ENCODE data around the gene GYG2.
"Not testable (repeated sequence)": the region's sequence is repeated elsewhere in the genome, so short reads cannot be mapped to it uniquely, and the experiment has no call there.

Gene GYG2

GRCh38 chrX:2785538-2785937 lies 43.2 kb upstream of the GYG2 start:
- Histone ChIP-seq H3K27me3 (ENCODE audit: insufficient read depth, insufficient read length) (no peaks in the 10 kb centered on the region), H3K9me3 (ENCODE audit: insufficient read depth, low read length) (no peaks in the 10 kb centered on the region), H3K4me3 (ENCODE audit: insufficient read length, low read depth) (no peak overlapping the region), H3K9ac (ENCODE audit: insufficient read length, low read depth) (no peak overlapping the region), H3K36me3 (ENCODE audit: insufficient read depth, insufficient read length, low read length) (no peaks in the 10 kb centered on the region), H3K4me1 (ENCODE audit: insufficient read depth, insufficient read length) (no peaks in the 10 kb centered on the region)
- no peak for DNase-seq (ENCODE audit: low read depth, low spot score)
- TF ChIP-seq ZNF274 (IDR thresholded peaks at IDR 0.05; ENCODE audit: low read depth, low read length), result no peak
- TF ChIP-seq SUZ12 (IDR thresholded peaks at IDR 0.05; ENCODE audit: extremely low read depth, insufficient read depth, insufficient read length), result no peak
- no peak for TF ChIP-seq YY1 (IDR thresholded peaks at IDR 0.05; ENCODE audit: insufficient read depth, insufficient read length)

DNA sequence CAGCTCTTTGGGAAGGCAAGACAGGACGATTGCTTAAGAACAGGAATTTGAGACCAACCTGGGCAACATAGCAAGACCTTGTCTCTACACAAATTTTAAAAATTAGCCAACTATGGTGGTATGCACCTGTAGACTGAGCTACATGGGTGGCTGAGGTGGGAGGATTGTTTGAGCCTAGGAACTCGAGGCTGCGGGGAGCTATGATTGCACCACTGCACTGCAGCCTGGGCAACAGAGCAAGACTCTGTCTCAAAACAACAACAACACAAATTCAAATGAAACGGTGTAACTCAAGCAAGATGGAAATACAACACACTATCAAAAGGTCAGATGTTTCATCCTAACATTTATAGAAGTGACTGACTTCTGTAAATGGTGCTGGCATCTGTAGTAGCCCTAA lies 39.8 kb upstream of the GYG2 start:
- DNase-seq (ENCODE audit: low read depth, low spot score), result no peak
- Histone ChIP-seq H3K36me3 (ENCODE audit: insufficient read depth, insufficient read length, low read length) (no peaks in the 10 kb centered on the region), H3K9me3 (ENCODE audit: insufficient read depth, low read length) (no peaks in the 10 kb centered on the region), H3K4me1 (ENCODE audit: insufficient read depth, insufficient read length) (no peaks in the 10 kb centered on the region), H3K4me3 (ENCODE audit: insufficient read length, low read depth) (no peak overlapping the region), H3K9ac (ENCODE audit: insufficient read length, low read depth) (no peak overlapping the region), H3K27me3 (ENCODE audit: insufficient read depth, insufficient read length) (no peaks in the 10 kb centered on the region)
- no peak for TF ChIP-seq YY1 (IDR thresholded peaks at IDR 0.05; ENCODE audit: insufficient read depth, insufficient read length)
- no peak for TF ChIP-seq SUZ12 (IDR thresholded peaks at IDR 0.05; ENCODE audit: extremely low read depth, insufficient read depth, insufficient read length)
- TF ChIP-seq ZNF274 (IDR thresholded peaks at IDR 0.05; ENCODE audit: low read depth, low read length), result no peak

DNA sequence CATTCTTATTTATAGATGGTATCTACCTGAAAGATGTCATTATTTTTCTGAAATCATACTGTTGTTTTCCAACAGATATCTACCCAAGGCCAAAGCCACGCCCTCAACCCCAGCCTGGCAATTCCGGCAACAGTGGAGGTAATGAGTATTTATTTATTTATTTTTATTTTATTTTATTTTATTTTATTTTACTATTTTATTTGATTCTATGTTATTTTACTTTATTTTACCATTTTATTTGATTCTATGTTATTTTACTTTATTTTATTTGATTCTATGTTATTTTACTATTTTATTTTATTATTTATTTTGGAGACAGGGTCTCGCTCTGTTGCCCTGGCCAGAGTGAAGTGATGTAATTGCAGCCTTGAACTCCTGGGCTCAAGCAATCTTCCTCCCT lies 39.2 kb upstream of the GYG2 start:
- no peaks in the 10 kb centered on the region for H3K27me3 ChIP-seq (ENCODE audit: insufficient read depth, insufficient read length)
- no peak for DNase-seq (ENCODE audit: low read depth, low spot score)
- H3K9me3 ChIP-seq (ENCODE audit: insufficient read depth, low read length), result no peaks in the 10 kb centered on the region
- no peak overlapping the region for H3K9ac ChIP-seq (ENCODE audit: insufficient read length, low read depth)
- TF ChIP-seq SUZ12 (IDR thresholded peaks at IDR 0.05; ENCODE audit: extremely low read depth, insufficient read depth, insufficient read length) (no peak), ZNF274 (IDR thresholded peaks at IDR 0.05; ENCODE audit: low read depth, low read length) (no peak), YY1 (IDR thresholded peaks at IDR 0.05; ENCODE audit: insufficient read depth, insufficient read length) (no peak)
- H3K4me3 ChIP-seq (ENCODE audit: insufficient read length, low read depth), result no peak overlapping the region
- no peaks in the 10 kb centered on the region for H3K4me1 ChIP-seq (ENCODE audit: insufficient read depth, insufficient read length)
- no peaks in the 10 kb centered on the region for H3K36me3 ChIP-seq (ENCODE audit: insufficient read depth, insufficient read length, low read length)

DNA sequence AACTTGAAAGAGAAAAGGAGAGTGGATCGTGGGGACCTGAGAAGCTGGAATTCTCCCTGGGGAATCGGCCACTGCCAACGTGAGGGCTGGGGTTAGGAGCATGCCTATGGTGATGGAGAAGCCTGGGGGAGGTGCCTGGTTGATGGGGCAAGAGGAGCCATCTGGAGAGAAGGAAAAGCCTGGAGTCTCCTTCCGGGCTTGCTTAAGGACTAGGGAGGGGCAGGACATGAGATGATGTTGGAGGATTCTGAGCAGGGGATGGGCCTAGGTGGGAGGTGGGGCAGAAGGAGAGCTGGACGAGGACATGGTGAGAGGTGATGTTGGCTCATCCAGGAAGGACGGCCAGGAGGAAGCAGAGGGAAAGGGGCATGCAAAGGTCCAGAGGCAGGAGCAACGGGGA lies 35.0 kb upstream of the GYG2 start:
- no peak for DNase-seq (ENCODE audit: low read depth, low spot score)
- Histone ChIP-seq H3K27me3 (ENCODE audit: insufficient read depth, insufficient read length) (no peaks in the 10 kb centered on the region), H3K9ac (ENCODE audit: insufficient read length, low read depth) (no peak overlapping the region), H3K4me3 (ENCODE audit: insufficient read length, low read depth) (no peak overlapping the region), H3K4me1 (ENCODE audit: insufficient read depth, insufficient read length) (no peaks in the 10 kb centered on the region), H3K36me3 (ENCODE audit: insufficient read depth, insufficient read length, low read length) (no peaks in the 10 kb centered on the region), H3K9me3 (ENCODE audit: insufficient read depth, low read length) (no peaks in the 10 kb centered on the region)
- TF ChIP-seq YY1 (IDR thresholded peaks at IDR 0.05; ENCODE audit: insufficient read depth, insufficient read length), result no peak
- no peak for TF ChIP-seq SUZ12 (IDR thresholded peaks at IDR 0.05; ENCODE audit: extremely low read depth, insufficient read depth, insufficient read length)
- TF ChIP-seq ZNF274 (IDR thresholded peaks at IDR 0.05; ENCODE audit: low read depth, low read length), result no peak

- no peak overlapping the region for H3K4me3 ChIP-seq (ENCODE audit: insufficient read length, low read depth)
- H3K4me1 ChIP-seq (ENCODE audit: insufficient read depth, insufficient read length), result no peaks in the 10 kb centered on the region
- no peaks in the 10 kb centered on the region for H3K9me3 ChIP-seq (ENCODE audit: insufficient read depth, low read length)
- no peaks in the 10 kb centered on the region for H3K36me3 ChIP-seq (ENCODE audit: insufficient read depth, insufficient read length, low read length)
- TF ChIP-seq ZNF274 (IDR thresholded peaks at IDR 0.05; ENCODE audit: low read depth, low read length) (no peak), SUZ12 (IDR thresholded peaks at IDR 0.05; ENCODE audit: extremely low read depth, insufficient read depth, insufficient read length) (no peak)
- DNase-seq (ENCODE audit: low read depth, low spot score), result no peak
- H3K27me3 ChIP-seq (ENCODE audit: insufficient read depth, insufficient read length), result no peaks in the 10 kb centered on the region
- H3K9ac ChIP-seq (ENCODE audit: insufficient read length, low read depth), result no peak overlapping the region
Measured at GRCh38 chrX:2794336-2794735, 34.4 kb upstream of the GYG2 start.

DNA sequence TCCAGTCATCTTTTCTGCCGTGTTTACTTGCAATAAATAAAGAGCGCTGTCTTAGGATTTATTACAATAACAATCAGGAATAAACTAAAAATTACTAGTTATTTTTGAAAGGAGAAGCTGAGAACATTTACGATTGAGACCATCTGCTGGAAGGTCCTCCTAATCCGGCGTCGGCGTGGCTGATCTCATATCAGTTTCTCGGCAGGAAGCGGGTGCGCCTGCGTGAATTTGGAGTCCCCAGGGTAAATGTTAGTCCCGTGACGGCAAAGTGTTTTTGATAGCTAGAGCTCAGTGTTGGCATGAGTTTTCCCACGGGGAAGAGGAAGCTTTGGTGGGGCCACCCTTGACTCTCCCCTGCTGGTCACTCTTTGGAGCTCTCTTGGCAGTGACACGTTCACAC lies 31.9 kb upstream of the GYG2 start:
- not testable (repeated sequence) for H3K36me3 ChIP-seq (ENCODE audit: insufficient read depth, insufficient read length, low read length); H3K4me1 ChIP-seq (ENCODE audit: insufficient read depth, insufficient read length); H3K9ac ChIP-seq (ENCODE audit: insufficient read length, low read depth); H3K27me3 ChIP-seq (ENCODE audit: insufficient read depth, insufficient read length); H3K9me3 ChIP-seq (ENCODE audit: insufficient read depth, low read length); DNase-seq (ENCODE audit: low read depth, low spot score); H3K4me3 ChIP-seq (ENCODE audit: insufficient read length, low read depth)

DNA sequence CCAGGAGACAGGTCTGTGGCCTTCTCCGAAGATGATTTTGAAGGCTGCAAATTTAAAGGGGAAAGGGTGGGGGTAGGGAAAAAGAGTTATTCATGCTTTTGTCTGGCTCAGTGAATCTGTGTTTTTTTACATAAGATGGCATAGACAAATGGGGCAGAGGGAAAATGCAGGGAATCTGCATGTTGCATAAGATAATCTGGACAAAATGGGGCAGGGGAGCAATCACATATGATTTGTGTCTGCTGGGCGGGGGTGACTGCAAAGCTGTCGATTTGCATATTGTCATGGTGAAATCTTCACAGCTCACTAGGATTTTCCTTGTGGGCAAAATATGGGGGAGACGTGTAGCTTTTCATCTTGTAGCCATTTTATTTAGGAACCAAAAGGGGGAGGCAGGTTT lies 29.4 kb upstream of the GYG2 start:
- Histone ChIP-seq H3K9ac (ENCODE audit: insufficient read length, low read depth) (no peak overlapping the region), H3K4me1 (ENCODE audit: insufficient read depth, insufficient read length) (peaks cover 2% of the 10 kb centered on the region), H3K27me3 (ENCODE audit: insufficient read depth, insufficient read length) (no peaks in the 10 kb centered on the region), H3K36me3 (ENCODE audit: insufficient read depth, insufficient read length, low read length) (no peaks in the 10 kb centered on the region), H3K4me3 (ENCODE audit: insufficient read length, low read depth) (no peak overlapping the region), H3K9me3 (ENCODE audit: insufficient read depth, low read length) (no peaks in the 10 kb centered on the region)
- TF ChIP-seq YY1 (IDR thresholded peaks at IDR 0.05; ENCODE audit: insufficient read depth, insufficient read length), result no peak
- no peak for TF ChIP-seq ZNF274 (IDR thresholded peaks at IDR 0.05; ENCODE audit: low read depth, low read length)
- TF ChIP-seq SUZ12 (IDR thresholded peaks at IDR 0.05; ENCODE audit: extremely low read depth, insufficient read depth, insufficient read length), result no peak
- DNase-seq (ENCODE audit: low read depth, low spot score), result no peak

GRCh38 chrX:2799980-2800379 lies 28.8 kb upstream of the GYG2 start:
- not testable (repeated sequence) for H3K9ac ChIP-seq (ENCODE audit: insufficient read length, low read depth); H3K36me3 ChIP-seq (ENCODE audit: insufficient read depth, insufficient read length, low read length); H3K27me3 ChIP-seq (ENCODE audit: insufficient read depth, insufficient read length); H3K4me1 ChIP-seq (ENCODE audit: insufficient read depth, insufficient read length); DNase-seq (ENCODE audit: low read depth, low spot score); H3K9me3 ChIP-seq (ENCODE audit: insufficient read depth, low read length); H3K4me3 ChIP-seq (ENCODE audit: insufficient read length, low read depth)

Data from NT2/D1 (cell line).